Testis (tissue), 3 donors: Measurements from ENCODE around the gene TERT. TPM values are rescaled to one million over a fixed set of nuclear protein-coding genes. Genes with fewer than 3 reads are reported as not detected.
"Not testable (repeated sequence)": the region's sequence is repeated elsewhere in the genome, so short reads cannot be mapped to it uniquely, and the experiment has no call there.

Source experiments
- DNase-seq: peaks from one replicate; pipeline ENCODE4 v3.0.0-alpha.2; 2019
- H3K27ac ChIP-seq, 2 donors: fragments of 200-600 bp; sonication (generic); one replicate each; pipeline ENCODE4 v1.5.1; 2019
- H3K27me3 ChIP-seq: fragments of 200-600 bp; sonication (generic); one replicate; pipeline ENCODE4 v1.5.1; 2019
- H3K36me3 ChIP-seq: fragments of 200-600 bp; sonication (generic); one replicate; pipeline ENCODE4 v1.5.1; 2017; ENCODE audit warnings: low read depth; ENCODE audit errors: missing control alignments
- H3K4me1 ChIP-seq: fragments of 200-600 bp; sonication (generic); one replicate; pipeline ENCODE4 v1.5.1; 2019
- H3K4me3 ChIP-seq, 2 donors: fragments of 200-600 bp; sonication (generic); one replicate each; pipeline ENCODE4 v1.5.1; 2017 to 2019
- H3K9me3 ChIP-seq: fragments of 200-600 bp; sonication (generic); one replicate; pipeline ENCODE4 v1.5.1; 2017
- CTCF ChIP-seq, 3 experiments: fragments of 450-650 bp in 2 of 3; fragments of 200-600 bp in 1 of 3; sonication (generic) in 1 of 3; IDR thresholded peaks; one replicate each; pipeline ENCODE4 v1.5.1; 2016 to 2019; ENCODE audit warnings: antibody characterized with exemption in 3 of 3, mild to moderate bottlenecking in 2 of 3, moderate library complexity in 1 of 3
- POLR2A ChIP-seq: fragments of 450-650 bp; IDR thresholded peaks from one replicate; pipeline ENCODE4 v1.6.1; 2017; ENCODE audit warnings: antibody characterized with exemption, mild to moderate bottlenecking, moderate library complexity
- WGBS, 2 donors: methylation state at CpG; one replicate each; pipeline ENCODE4 v1.1.5; 2018; 5-methylcytosine and 5-hydroxymethylcytosine counted together
- intact Hi-C: fragments of 100-400 bp; cut with DNase I; formaldehyde crosslinking; loops from one replicate; pipeline ENCODE4 v1.15.1; 2023; ENCODE audit warnings: low total_unique reads
- polyA plus RNA-seq: library from polyadenylated mRNA; stranded (reverse); fragments of 350-450 nt; fragmentation: Illumina TruSeq; extraction: RNeasy Lipid Tissue Mini Kit (QIAGEN cat#74804); gene quantifications from one replicate; pipeline ENCODE4 v1.2.3, GENCODE V29; 2014; ENCODE audit warnings: low read depth, low replicate concordance; ENCODE audit not compliant: insufficient read depth
- total RNA-seq, 2 donors: library from RNA; depleted of rRNA; stranded (reverse); fragments of >200 nt; gene quantifications; one replicate each; pipeline ENCODE4 v1.2.3, GENCODE V29; 2016

The TERT gene
- total and polyA plus RNA-seq, 3 donors from 2014 or later = 2.1 to 5.5 (median 4.4) TPM

GRCh38 chr5:1330847-1331831 is 36.3 kb upstream of the TERT start:
- H3K27me3 ChIP-seq = no peaks in the 10 kb centered on the region
- H3K9me3 ChIP-seq = no peaks in the 10 kb centered on the region
- TF ChIP-seq CTCF (IDR thresholded peaks at IDR 0.05) (no peak), POLR2A (no peak)
- no peak overlapping the region for H3K27ac ChIP-seq
- peaks cover 20% of the 10 kb centered on the region for H3K4me1 ChIP-seq
- H3K4me3 ChIP-seq = no peak overlapping the region
- no peak for DNase-seq
- intact Hi-C loops = no loop called here
- H3K36me3 ChIP-seq = no peaks in the 10 kb centered on the region
- 74 to 83% methylated on average over 22 to 26 of the region's 35 CpGs for WGBS, 2 donors

GRCh38 chr5:1330146-1330846 is 35.4 kb upstream of the TERT start:
- H3K4me3 ChIP-seq = no peak overlapping the region
- H3K9me3 ChIP-seq = no peaks in the 10 kb centered on the region
- H3K36me3 ChIP-seq = no peaks in the 10 kb centered on the region
- no peaks in the 10 kb centered on the region for H3K27me3 ChIP-seq
- intact Hi-C loops = no loop called here
- WGBS, 2 donors = 68 to 80% methylated on average over 14 to 23 of the region's 23 CpGs
- H3K27ac ChIP-seq = no peak overlapping the region
- H3K4me1 ChIP-seq = peaks cover 20% of the 10 kb centered on the region
- TF ChIP-seq CTCF (IDR thresholded peaks at IDR 0.05) (no peak), POLR2A (no peak)
- no peak for DNase-seq

- Histone ChIP-seq H3K27ac (no peak overlapping the region), H3K9me3 (no peaks in the 10 kb centered on the region), H3K4me3 (no peak overlapping the region), H3K27me3 (no peaks in the 10 kb centered on the region), H3K36me3 (no peaks in the 10 kb centered on the region), H3K4me1 (peaks cover 20% of the 10 kb centered on the region)
- intact Hi-C loops = no loop called here
- TF ChIP-seq POLR2A = no peak
- TF ChIP-seq CTCF (IDR thresholded peaks at IDR 0.05) = no peak
- WGBS, 2 donors = 97% methylated on average over 9 of the region's 9 CpGs
- no peak for DNase-seq
Measured at GRCh38 chr5:1329111-1329579, 34.3 kb upstream of the TERT start.

GRCh38 chr5:1328237-1329110 is 33.6 kb upstream of the TERT start:
- intact Hi-C loops, H3K27me3 ChIP-seq, DNase-seq, H3K36me3 ChIP-seq, H3K27ac ChIP-seq, H3K4me3 ChIP-seq, H3K9me3 ChIP-seq: not testable (repeated sequence)
- H3K4me1 ChIP-seq = peaks cover 20% of the 10 kb centered on the region
- 56 to 69% methylated on average over 5 to 7 of the region's 7 CpGs for WGBS, 2 donors

GRCh38 chr5:1326901-1327756 is 32.3 kb upstream of the TERT start:
- H3K27me3 ChIP-seq, H3K27ac ChIP-seq, intact Hi-C loops, H3K4me3 ChIP-seq, H3K36me3 ChIP-seq, H3K9me3 ChIP-seq: not testable (repeated sequence)
- peak; percentile 31 for DNase-seq
- 43 to 59% methylated on average over 6 of the region's 6 CpGs for WGBS, 2 donors
- peaks cover 20% of the 10 kb centered on the region for H3K4me1 ChIP-seq

GRCh38 chr5:1326532-1326875 is 31.6 kb upstream of the TERT start:
- H3K4me3 ChIP-seq, H3K9me3 ChIP-seq, H3K36me3 ChIP-seq, intact Hi-C loops, H3K27me3 ChIP-seq, H3K27ac ChIP-seq: not testable (repeated sequence)
- WGBS, 2 donors = 58% methylated on average over 5 of the region's 5 CpGs
- peaks cover 20% of the 10 kb centered on the region for H3K4me1 ChIP-seq
- peak; percentile 18 for DNase-seq
